HG03354 (cell line): Measurements from ENCODE around the gene PRKX.
"Not testable (repeated sequence)": the region's sequence is repeated elsewhere in the genome, so short reads cannot be mapped to it uniquely, and the experiment has no call there.

Experiments
- ATAC-seq: cut with Tn5 transposase; IDR thresholded peaks from one replicate; pipeline ENCODE4 v1.9.1; 2021; ENCODE audit warnings: mild to moderate bottlenecking; ENCODE audit not compliant: unreplicated experiment, poor library complexity, severe bottlenecking

The PRKX gene

DNA sequence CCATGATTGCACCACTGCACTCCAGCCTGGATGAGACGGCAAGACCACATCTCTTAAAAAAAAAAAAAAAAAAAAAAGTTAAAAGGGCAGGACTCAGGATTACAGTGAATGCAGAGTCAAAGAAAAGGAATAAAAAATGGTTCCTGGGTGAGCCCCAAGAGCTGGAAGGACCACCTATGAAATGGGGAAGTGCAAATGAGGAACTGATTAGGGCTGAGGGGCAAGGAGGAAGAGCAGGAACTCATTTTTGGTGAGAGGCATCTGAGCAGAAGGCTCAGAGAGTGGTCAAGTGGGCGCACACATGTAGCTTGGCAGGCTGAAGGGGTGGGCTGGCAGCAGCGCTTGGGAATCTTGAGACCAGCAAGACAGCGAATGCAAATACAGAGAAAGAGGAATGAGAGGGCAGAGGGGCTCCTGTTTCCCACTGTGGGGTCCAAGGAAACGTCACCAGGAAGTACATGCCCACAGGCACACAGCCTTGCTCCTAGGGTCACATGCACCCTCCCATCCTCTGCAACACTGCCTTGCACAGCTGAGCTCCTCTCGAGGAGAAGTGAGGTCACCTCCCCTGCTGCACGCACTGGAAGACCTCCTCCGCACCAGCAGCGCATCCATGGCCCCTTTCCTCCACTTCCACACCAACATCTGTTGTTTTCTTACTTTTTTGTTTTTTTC is 49.7 kb downstream of the PRKX start:
- not testable (repeated sequence) for ATAC-seq

DNA sequence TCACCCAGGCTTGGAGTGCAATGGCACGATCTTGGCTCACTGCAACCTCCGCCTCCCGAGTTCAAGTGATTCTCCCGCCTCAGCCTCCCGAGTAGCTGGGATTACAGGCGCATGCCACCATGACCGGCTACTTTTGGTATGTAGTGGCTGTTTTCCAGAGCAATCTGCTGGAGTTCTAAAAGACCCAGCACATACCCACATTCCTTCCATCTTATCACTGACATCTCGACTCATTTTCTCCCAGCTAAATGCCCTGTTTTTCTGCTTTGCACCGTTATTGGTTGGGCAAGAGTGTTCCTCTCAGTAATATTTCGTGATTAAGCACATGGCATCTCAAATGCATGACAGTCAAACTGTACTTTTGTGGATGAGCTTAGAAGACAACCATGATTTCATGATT is 53.7 kb downstream of the PRKX start:
- ATAC-seq: no peak

DNA sequence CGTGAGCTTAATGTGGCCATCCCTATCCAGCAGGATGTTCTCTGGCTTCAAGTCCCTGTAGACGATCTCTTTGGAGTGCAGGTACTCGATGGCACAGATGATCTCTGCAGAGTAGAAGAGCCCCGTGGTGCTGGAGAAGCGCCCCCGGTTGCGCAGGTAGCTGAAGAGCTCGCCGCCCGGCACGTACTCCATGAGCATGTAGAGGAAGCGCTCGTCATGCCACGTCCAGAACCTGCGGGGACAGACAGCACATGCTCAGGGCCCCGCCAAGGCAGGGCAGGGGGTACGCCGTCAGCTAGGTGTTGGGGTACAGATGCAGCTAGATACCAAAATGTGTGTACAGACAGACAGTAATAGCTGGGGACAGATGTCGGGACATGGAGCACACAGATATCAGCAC is 58.3 kb downstream of the PRKX start:
- no peak for ATAC-seq

DNA sequence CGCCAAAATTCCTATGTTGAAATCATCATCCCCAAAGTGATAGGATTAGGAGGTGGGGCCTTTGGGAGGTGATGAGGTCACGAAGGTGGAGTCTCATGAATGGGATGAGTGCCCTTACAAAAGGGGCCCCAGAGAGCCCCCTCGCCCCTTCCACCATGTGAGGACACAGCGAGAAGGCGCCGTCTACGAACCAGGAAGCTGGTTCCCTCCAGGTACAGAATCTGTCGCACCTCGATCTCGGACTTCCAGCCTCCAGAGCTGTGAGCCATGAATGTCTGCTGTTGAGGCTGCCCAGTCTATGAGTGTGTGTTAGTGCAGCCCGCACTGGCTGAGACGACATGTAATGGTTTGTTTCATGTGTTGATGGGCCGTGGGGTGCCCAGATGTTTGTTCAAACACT is 60.3 kb downstream of the PRKX start:
- ATAC-seq: no peak

DNA sequence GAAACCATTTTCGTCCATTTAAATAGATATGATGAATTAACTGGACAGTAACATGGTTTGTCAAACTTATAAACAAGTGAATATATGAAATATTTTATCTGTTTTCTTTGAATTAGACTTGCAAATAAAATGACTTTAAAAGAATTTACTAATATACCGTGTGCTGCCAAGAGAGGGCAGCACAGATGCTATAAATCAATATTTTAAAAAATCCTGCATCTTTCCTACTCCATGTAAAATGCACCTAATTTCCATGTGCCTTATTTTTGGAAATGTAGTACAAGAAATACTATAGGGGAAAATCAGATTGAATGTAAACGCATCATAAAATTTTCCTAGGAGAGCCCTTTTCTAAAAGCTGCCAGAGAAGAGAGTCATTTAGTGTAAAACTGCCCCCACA is 62.2 kb downstream of the PRKX start:
- ATAC-seq: no peak

DNA sequence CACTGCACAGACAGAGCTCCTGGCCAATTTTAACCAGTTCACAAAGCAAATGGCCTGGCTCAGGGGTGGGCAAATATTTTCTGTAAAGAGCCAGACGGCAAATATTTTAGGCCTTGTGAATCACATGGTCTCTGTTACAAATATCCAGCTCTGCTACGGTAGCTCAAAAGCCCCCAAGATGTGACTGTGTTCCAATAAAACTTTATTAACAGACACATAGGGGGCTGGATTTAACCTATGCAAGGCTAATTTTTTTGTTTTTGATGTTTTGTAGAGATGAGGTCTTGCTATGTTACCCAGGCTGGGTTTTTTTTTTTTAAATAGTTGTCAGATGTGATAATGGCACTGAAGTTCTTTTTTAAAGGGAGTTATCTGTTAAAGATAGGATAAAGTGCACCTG is 65.4 kb downstream of the PRKX start:
- ATAC-seq: no peak

DNA sequence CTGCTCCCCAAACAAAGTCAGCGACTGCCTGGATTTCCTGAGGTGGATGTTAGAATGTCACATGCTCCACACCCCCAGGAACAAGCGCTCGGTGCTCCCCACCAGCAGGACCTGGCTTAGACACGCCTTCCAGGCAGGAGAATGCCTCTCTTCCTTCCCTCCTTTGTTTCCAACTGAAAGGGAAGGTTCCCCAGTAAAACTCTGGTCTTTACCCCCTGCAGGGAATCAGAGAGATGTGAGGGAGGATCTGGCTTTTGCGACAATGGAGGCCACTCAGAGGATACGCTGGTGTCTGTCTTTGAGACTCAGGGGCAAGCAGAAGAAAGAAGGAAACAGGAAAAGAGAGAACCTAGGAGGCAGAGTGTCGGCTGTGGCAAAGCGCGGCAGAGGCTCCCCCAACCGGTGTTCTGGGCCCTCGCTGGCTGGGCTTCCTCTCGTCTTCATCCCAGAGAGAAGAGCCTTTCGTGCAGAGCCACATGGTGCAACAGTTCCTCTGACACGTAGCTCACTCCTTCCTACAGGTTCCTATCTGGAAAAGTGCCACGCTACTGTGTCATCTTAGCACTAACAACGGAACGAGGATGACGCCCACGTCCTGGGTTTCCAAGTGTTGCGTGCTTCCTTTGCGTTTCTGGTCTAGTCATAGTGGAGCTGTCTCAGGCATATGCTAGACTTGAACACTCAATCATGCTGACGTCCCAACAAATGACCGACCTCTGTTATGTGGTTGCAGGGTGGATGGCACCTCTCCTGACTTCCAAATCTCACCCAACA is 73.4 kb downstream of the PRKX start:
- ATAC-seq: not testable (repeated sequence)

DNA sequence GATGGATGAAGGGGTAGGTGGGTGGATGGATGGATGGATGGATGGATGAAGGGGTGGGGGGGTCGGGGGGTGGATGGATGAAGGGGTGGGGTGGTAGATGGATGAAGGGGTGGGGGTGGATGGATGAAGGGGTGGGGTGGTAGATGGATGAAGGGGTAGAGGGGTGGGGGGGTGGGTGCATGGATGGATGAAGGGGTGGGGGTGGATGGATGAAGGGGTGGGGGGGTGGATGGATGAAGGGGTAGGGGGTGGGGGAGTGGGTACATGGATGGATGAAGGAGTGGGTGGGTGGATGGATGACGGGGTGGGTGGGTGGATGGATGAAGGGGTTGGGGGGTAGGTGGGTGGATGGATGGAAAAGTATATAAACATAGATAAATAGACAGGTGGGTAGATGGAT is 74.2 kb downstream of the PRKX start:
- no peak for ATAC-seq

DNA sequence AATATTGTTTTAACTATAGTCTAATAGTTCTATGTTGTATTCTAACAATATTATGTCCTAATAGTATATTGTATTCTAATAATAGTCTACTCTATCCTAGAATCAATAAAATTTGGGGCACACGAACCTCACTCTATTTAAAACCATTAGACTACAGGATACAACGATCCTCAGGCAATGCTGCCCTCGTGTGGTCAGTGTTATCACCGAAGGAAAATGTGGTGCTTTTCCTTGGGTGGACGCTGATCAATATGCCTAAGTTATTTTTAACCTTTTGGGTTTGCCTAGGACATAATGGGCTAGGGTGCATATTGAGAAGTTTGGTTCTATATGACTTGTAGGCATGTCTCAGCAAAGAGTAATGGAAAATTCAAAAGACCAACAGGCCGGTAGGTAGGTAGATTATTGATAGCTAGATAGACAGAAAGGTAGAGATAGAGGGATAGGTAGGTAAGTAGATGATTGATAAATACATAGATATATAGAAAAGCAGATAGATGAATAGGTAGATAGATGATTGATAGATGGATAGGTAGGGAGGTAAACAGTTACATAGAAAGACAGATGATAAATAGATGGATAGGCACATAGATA is 75.1 kb downstream of the PRKX start:
- peak; percentile 83 for ATAC-seq

DNA sequence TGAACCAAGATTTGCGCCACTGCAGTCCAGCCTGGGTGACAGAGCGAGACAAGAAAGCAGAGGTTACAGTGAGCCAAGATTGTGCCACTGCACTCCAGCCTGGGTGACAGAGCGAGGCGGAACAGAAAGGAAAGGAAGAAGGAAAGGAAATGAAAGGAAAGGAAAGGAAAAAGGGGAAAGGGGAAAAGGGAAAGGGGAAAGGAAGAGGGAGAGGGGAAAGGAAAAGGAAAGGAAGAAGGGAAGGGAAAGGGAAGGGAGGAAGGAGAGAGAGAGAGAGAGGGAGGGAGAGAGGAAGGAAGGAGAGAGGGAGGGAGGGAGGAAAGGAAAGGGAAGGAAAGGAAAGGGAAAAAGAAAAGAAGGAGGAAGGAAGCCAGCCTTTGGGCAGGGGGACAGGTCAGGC is 76.6 kb downstream of the PRKX start:
- ATAC-seq: no peak

DNA sequence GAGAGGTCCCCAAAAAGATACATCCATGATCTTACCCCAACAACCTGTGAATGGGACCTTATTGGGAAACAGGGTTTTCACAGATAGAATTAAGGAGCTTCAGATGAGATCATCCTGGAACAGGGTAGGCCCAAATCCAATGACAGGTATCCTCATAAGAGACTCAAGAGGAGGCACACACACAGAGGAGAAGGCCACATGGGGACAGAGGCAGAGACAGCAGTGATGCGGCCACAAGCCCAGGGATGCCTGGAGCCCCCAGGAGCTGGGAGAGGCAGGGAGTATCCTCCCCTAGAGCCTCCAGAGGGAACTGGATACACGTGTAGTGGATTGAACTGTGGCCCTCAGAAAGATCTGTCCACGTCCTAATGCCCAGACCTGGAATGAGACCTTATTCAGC is 82.3 kb downstream of the PRKX start:
- no peak for ATAC-seq

DNA sequence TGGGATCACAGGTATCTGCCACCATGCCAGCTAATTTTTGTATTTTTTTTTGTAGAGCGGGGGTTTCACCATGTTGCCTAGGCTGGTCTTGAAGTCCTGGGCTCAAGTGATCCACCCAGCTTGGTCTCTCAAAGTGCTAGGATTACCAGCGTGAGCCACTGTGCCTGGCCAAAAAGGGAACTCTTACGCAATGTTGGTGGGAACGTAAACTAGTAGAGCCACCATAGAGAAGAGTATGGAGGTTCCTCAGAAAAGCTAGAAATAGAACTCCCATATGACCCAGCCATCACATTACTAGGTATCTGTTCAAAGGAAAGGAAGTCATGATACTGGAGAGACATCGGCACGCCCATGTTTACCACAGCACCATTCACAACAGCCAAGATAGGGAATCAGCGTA is 85.9 kb downstream of the PRKX start:
- no peak for ATAC-seq

DNA sequence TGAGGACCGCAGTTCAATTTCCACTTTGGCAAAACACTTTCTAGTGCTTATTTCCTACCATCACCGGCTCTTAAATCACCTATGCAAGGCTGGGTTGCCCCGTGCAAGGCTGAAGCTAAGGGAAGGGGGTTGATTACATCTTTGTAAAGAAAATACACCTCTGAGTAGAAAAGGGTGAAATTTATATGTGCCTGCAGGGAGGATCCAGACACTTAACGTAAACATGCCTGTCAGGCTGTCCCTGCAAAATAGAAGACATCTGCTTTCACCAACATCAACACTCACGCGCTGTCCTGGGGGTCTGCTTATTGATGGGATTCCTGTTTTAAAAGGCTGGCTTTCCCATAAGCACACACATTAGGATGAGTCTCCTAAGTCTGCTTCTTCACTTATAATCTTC is 92.0 kb downstream of the PRKX start:
- ATAC-seq: no peak

DNA sequence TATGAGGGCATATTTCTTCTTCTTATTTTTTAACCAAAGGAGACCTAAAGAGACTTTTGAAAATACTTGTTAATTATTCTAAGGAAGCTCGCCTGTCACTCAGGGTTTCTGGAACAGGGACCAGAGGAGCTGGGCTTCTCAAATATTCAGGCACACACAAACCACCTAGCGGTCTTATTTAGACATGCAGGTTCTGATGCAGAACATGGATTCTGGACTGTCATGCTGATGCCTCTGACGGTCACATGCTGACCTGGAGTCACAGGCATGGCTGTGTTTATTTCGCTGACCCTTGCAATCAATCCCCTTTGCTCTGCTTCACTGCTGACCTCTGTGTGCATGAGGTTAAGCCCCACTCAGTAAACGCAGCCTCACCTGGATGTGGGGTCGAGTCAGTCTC is 101.7 kb downstream of the PRKX start:
- not testable (repeated sequence) for ATAC-seq

DNA sequence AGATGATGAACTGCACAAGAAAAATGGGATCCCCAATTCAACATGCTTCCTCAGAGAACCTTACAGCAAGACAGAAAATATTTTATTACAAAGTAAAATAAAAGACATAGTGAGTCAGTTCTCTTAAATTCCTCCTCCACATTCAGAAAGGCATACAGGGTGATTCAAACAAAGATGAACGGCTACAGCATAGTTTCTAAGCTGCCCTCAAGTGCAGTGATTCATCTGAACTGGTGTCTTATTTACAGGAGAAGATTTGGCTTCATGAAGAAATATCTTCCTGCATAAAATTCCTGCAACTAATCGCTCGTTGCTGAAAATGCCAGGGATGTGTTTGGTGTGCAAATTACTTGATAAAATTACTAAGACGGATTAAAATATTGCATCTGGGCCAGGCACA is 103.6 kb downstream of the PRKX start:
- no peak for ATAC-seq

DNA sequence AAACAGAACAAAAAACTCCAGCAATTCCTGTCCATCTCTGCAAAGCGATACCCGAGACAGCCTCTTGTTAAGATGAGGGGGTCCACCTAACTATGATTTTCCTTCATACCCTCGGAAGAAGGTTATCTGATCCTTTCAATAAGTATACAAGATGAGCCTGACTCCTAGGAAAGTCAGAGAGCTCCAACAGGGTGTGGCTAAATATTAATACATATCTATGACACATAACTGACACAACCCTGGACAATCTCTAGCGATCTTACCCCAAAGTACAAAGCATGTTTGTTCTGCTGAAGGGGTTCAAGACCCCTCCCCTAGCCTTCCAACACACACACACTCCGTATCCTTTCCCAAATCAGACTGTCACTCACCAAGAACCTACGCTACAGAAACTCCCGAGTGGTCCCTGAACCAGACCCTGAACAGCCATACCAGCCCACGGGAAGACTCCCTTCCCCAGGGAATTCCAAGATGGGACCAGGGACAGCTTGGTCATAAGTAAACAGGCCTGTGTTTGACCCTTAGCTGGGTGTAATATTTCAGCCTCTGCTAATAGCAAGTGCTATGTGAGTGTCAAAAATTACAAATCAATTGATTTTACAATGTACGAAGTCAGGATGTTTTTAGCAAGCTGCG is 110.3 kb downstream of the PRKX start:
- ATAC-seq: no peak

DNA sequence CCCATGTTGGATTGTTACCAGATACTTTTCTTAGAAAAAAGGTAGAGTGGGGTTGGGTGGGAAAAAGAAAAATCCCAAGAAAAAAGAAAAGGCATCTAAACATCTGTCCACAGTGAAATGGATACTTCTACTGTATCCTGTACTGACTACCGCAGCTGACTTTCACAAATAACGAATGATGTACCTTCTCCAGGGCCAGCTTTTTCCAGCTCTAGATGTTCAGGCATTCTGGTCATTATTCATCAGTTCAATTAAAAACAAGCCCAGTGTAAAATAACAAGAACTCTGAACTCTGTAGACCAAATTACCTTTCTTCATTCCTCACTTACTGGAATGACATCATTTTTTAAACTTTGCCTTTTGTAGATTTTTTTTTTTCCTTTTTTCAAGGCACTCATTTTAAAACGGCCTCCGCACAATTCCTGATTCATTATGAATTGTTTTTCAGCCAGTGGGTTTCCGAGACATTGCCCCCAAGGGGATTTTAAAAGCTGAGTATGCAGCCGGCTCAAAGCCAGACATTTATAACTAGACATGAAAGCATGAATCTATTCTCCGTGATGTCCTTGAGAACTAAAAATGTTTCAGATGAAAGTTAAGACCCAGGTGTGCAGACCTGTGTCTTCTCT is 113.5 kb downstream of the PRKX start:
- no peak for ATAC-seq

DNA sequence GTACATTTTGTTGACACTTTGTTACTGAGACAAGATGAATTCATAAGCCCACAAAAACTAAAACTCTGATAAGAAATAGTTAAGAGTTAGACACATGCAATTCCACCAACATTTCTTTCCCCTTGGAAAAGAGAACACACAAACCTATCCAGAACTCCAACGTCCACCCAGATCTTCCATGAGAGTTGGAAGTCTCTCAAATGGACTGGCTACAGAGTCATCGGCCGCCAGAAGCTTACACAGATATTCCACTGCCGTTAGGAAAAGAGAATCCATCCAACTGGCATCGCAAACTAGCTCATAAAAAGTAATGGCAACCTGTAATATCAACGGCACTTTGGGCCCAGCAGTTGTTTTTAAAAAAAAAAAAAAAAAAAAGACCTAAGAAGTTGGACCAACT is 114.7 kb downstream of the PRKX start:
- no peak for ATAC-seq

DNA sequence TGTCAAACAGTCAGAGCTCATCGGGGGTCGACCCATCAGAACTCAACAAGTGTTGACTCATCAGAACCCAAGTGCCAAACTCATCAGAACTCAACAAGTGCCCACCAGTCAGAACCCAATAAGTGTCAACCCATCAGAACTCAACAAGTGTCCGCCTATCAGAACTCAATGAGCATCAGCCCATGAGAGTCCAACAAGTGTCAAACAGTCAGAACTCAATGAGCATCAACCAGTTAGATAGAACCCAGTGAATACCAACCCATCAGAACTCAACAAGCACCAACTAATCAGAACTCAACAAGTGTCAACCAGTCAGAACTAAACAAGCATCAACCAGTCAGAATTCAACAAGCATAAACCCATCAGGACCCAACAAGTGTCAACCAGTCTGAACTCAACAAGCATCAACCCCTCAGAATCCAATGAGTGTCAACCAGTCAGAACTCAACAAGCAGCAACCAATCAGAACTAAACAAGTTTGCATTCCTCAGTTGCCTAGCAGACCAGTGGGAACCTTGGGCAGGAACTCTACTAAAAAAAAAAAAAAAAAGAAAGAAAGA is 115.3 kb downstream of the PRKX start:
- no peak for ATAC-seq

DNA sequence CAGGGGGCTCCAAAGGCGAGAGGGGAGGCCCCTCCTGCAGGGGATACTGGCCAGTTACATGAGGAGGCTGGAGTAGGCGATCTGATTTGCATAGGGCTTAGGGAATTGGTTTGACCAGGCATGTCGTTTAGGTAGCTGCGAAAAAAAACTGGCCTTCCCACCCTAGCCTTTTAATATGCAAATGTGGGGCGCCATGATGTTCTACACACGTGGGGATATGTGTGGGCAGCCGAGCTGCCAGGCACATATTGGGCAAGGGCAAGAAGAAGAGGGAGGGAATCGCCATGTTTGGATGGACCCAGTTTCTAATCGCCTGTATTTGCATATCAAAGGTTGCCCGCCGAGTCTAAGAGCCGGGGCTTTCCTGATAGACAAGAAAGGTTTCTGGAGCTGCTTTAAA is 121.3 kb downstream of the PRKX start:
- no peak for ATAC-seq
